Mammary epithelial cell (primary cell): ENCODE measurements around the gene LIMCH1.

ENCODE experiments used
- CTCF ChIP-seq, 2 donors: IDR thresholded peaks in 1 of 2; conservative IDR thresholded peaks in 1 of 2; 2 replicates each; pipeline ENCODE4 v1.5.1; 2011 to 2012; ENCODE audit warnings: inconsistent platforms in 2 of 2, low read length in 2 of 2, mild to moderate bottlenecking in 2 of 2, control low read depth in 1 of 2, low read depth in 1 of 2; ENCODE audit not compliant: insufficient read depth in 1 of 2; ENCODE audit errors: extremely low read depth in 1 of 2
- EZH2 ChIP-seq: IDR thresholded peaks from 2 replicates; pipeline ENCODE4 v1.6.1; 2012; ENCODE audit warnings: low read length, inconsistent platforms, borderline replicate concordance

DNA sequence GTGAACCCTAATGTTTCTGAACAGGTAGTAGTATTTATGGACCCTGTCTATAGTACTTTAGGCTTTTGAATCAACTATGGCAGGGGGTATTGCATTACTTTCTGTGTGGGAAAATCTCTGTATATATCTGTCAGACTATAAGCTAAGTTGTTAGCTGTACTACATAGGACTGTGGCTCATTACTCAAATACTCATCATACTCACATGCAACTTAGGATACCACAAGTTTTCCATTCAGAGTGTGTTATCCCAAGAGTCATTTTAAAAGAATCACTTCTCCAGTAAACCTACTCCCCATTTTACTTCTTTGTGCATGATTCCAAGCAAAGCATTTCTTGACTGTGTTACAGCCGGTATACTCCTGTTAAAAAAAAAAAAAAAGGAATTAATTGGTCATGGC is 115.0 kb downstream of the LIMCH1 start:
- TF ChIP-seq CTCF (conservative IDR thresholded peaks at IDR 0.05 in 1 of 2, IDR thresholded peaks at IDR 0.05 in 1 of 2; ENCODE audit: extremely low read depth in 1 of 2, insufficient read depth in 1 of 2, low read depth in 1 of 2, low read length in 2 of 2) (no peak), EZH2 (no peak)
